NCI-H510A (cell line): Measurements from ENCODE around the gene SETSIP.
"Not testable (repeated sequence)": the region's sequence is repeated elsewhere in the genome, so short reads cannot be mapped to it uniquely, and the experiment has no call there.

ENCODE experiments used
- DNase-seq: peaks from one replicate; lab custom pipeline; 2025; lab: John Stamatoyannopoulos, UW

The SETSIP gene

DNA sequence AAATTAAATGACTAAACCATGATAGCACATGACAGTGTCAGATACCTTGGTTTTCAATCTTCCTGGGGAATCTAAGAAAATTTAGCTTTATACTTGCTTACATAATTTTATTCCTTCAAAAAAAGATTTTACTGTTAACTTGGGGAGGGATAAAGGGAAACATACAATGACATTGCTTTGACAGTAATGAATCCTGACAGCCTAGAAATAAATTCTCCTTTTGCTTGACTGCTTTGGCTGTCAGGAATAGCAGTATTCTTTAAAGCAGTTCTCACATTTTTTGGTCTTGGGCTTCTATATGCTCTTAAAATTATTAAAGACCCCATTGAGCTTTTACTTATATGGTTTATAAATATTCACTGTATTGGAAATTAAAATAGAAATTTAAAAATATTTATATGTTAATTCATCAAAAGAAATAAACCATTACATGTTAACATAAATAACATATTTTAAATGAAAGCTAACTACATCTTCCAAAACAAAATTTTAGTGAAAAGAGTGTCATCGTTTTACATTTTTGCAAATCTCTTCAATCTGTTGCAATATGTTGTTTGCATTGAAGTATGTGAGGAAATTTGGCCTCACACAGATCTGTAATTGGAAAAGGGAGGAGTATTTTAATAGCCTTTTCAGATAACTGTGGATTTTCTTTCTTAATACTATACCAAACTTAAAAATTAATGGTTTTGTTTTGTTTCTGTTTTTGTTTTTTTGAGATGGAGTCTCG is 29.3 kb downstream of the SETSIP start:
- DNase-seq = no peak

DNA sequence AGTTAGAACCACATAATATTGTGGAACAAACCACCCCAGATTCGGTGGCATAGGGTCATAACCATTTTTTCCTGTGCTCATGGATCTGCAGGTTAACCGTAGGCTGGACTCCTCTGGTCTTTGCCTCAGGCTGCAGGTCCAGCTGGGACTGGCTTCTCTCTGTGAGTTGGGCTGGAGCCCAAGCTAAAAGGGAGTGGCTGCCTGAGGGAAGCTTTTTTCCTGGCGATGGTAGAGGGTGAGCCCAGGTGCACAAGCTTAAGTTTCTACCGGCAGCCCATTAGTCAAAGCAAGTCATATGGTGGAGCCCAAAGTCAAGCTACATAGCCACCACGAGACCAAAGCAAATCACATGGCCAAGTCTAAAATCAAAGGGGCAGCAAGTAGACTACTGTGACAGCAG is 31.6 kb downstream of the SETSIP start:
- DNase-seq = no peak

DNA sequence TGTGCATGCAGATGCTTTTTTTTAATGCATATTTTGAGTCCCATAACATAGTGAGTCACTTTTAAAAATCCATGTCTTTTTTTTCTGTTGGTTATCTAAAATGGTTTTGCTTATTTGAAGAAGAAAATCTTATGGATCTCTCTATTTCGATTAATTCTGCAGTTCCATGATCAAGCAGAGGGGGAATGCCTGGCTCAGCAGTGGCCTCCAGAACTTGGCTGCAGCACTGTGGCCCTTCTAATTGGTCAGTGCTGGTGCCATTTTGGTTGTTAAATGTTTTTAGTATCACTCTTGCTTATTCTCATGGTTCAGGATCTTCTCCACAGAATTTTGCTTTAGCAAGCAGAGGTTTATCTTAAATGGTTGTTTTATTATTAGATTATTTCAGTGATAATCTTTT is 34.2 kb downstream of the SETSIP start:
- DNase-seq = no peak

GRCh38 chr1:92038695-92039346 is 36.4 kb downstream of the SETSIP start:
- no peak for DNase-seq

- no peak for DNase-seq
These were observed 37.8 kb downstream of the SETSIP start for GRCh38 chr1:92037400-92037799.

DNA sequence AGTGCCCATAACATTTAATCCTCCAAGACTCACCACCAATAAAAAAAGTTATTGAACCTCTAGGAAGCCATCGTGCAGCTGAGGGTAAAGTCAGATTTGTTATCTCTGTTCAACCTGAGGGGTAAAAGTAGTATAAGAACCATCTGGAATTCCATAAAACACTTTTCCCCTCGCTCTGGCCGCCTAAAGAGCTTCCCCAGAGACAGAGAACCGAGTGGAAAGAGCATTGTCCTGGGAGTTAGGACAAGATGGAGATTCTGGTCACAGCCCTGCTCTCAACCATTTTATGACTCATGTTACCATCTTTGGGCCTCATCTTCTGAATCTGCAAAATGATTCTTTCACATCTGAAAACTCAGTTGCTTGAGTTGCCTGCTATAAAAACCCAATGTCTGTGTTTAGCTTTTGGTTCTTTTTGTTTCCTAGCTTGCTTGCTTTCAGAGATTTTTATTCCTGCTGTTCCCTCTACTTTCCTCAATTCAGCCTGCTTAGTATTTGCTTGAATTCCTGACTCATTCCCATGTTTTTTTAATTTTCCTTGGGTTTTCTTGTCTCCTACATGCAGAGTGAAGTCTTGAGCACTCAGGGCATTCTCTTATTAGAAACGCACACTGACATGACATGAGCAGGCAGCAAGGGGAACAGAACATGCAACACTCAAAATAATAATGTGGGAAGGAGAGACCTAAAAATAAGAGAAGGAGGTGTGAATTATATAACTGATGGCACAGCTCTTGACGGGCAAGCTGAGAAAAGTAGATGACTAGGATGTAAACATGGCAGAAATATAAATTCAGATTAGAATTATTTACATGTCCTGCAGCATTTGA is 43.7 kb downstream of the SETSIP start:
- no peak for DNase-seq

GRCh38 chr1:92030656-92031107 is 44.5 kb downstream of the SETSIP start:
- peak; percentile 18 for DNase-seq

- no peak for DNase-seq
These were observed 45.8 kb downstream of the SETSIP start for GRCh38 chr1:92029241-92029922.

DNA sequence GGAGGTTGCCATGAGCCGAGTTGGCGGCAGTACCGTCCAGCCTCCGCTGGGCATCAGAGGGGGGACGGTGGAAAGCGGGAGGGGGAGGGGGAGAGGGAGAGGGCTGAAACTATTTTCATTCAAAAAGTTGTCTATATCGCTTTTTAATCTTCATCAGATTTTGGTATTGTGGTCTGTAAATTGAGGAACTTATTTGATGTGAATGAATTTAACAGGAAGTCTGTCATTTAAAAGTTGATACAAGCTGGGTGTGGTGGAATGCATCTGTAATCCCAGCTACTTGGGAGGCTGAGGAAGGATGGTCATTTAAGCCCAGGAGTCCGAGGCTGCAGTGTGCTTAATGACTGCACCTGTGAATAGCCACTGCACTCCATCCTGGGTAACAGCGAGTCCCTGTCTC is 48.4 kb downstream of the SETSIP start:
- DNase-seq = no peak

- not testable (repeated sequence) for DNase-seq
These were observed 49.2 kb downstream of the SETSIP start for GRCh38 chr1:92026042-92026441.
